ENCODE data around the gene RIT1. TPM values are rescaled to one million over a fixed set of nuclear protein-coding genes. Genes with fewer than 3 reads are reported as not detected.
A peak's percentile ranks its signal among the peaks of the same experiment; 100 is the strongest.

Gene RIT1
- total RNA-seq, 1 donor from 2014 or later = 69.2 TPM

GRCh38 chr1:155882766-155883165, 28.4 kb downstream of the RIT1 start:
- Mint-ChIP-seq H3K27ac (ENCODE audit: unreplicated experiment) (no peak overlapping the region), H3K9me3 (ENCODE audit: unreplicated experiment) (no peaks in the 10 kb centered on the region), H3K4me1 (ENCODE audit: unreplicated experiment) (no peaks in the 10 kb centered on the region), H3K27me3 (ENCODE audit: unreplicated experiment) (peaks cover 5% of the 10 kb centered on the region), H3K36me3 (ENCODE audit: low read depth, unreplicated experiment) (peaks cover 8% of the 10 kb centered on the region), H3K4me3 (ENCODE audit: unreplicated experiment) (no peak overlapping the region)
- no peak for DNase-seq (ENCODE audit: low spot score)
- TF ChIP-seq, protein P1, sequence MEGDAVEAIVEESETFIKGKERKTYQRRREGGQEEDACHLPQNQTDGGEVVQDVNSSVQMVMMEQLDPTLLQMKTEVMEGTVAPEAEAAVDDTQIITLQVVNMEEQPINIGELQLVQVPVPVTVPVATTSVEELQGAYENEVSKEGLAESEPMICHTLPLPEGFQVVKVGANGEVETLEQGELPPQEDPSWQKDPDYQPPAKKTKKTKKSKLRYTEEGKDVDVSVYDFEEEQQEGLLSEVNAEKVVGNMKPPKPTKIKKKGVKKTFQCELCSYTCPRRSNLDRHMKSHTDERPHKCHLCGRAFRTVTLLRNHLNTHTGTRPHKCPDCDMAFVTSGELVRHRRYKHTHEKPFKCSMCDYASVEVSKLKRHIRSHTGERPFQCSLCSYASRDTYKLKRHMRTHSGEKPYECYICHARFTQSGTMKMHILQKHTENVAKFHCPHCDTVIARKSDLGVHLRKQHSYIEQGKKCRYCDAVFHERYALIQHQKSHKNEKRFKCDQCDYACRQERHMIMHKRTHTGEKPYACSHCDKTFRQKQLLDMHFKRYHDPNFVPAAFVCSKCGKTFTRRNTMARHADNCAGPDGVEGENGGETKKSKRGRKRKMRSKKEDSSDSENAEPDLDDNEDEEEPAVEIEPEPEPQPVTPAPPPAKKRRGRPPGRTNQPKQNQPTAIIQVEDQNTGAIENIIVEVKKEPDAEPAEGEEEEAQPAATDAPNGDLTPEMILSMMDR (IDR thresholded peaks at IDR 0.05; ENCODE audit: unreplicated experiment) = no peak

GRCh38 chr1:155882235-155882634, 28.9 kb downstream of the RIT1 start:
- no peak overlapping the region for H3K4me3 Mint-ChIP-seq (ENCODE audit: unreplicated experiment)

DNA sequence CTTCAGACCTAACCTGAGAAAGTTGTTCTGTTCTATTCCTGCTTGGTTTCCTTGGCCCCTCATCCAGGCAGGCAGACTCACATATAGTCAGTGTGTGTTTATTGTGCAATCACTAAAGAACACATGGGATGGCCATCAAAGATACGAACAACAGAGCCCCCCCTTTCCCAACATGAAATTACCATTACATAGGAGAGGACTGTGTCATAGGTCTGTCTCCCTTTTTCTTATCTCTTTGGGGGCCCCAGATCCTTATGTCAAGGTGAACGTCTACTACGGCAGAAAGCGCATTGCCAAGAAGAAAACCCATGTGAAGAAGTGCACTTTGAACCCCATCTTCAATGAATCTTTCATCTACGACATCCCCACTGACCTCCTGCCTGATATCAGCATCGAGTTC, 30.2 kb downstream of the RIT1 start:
- no peaks in the 10 kb centered on the region for H3K4me1 Mint-ChIP-seq (ENCODE audit: unreplicated experiment)
- TF ChIP-seq, protein P1 (IDR thresholded peaks at IDR 0.05; ENCODE audit: unreplicated experiment) = no peak
- H3K27me3 Mint-ChIP-seq (ENCODE audit: unreplicated experiment) = peaks cover 5% of the 10 kb centered on the region
- no peak overlapping the region for H3K27ac Mint-ChIP-seq (ENCODE audit: unreplicated experiment)
- H3K4me3 Mint-ChIP-seq (ENCODE audit: unreplicated experiment) = no peak overlapping the region
- H3K9me3 Mint-ChIP-seq (ENCODE audit: unreplicated experiment) = no peaks in the 10 kb centered on the region
- DNase-seq (ENCODE audit: low spot score) = no peak
- H3K36me3 Mint-ChIP-seq (ENCODE audit: low read depth, unreplicated experiment) = peaks cover 8% of the 10 kb centered on the region

More at GRCh38 chr1:155882235-155882634, 28.9 kb downstream of the RIT1 start:
- no peak for DNase-seq (ENCODE audit: low spot score)
- H3K27me3 Mint-ChIP-seq (ENCODE audit: unreplicated experiment) = peaks cover 5% of the 10 kb centered on the region
- H3K9me3 Mint-ChIP-seq (ENCODE audit: unreplicated experiment) = no peaks in the 10 kb centered on the region
- H3K36me3 Mint-ChIP-seq (ENCODE audit: low read depth, unreplicated experiment) = peaks cover 8% of the 10 kb centered on the region
- no peaks in the 10 kb centered on the region for H3K4me1 Mint-ChIP-seq (ENCODE audit: unreplicated experiment)
- TF ChIP-seq, protein P1 (IDR thresholded peaks at IDR 0.05; ENCODE audit: unreplicated experiment) = no peak
- no peak overlapping the region for H3K27ac Mint-ChIP-seq (ENCODE audit: unreplicated experiment)

GRCh38 chr1:155880251-155880650, 30.9 kb downstream of the RIT1 start:
- DNase-seq (ENCODE audit: low spot score) = no peak
- Mint-ChIP-seq H3K9me3 (ENCODE audit: unreplicated experiment) (no peaks in the 10 kb centered on the region), H3K4me1 (ENCODE audit: unreplicated experiment) (no peaks in the 10 kb centered on the region), H3K4me3 (ENCODE audit: unreplicated experiment) (no peak overlapping the region), H3K27ac (ENCODE audit: unreplicated experiment) (no peak overlapping the region), H3K36me3 (ENCODE audit: low read depth, unreplicated experiment) (peaks cover 12% of the 10 kb centered on the region), H3K27me3 (ENCODE audit: unreplicated experiment) (peaks cover 5% of the 10 kb centered on the region)
- TF ChIP-seq, protein P1 (IDR thresholded peaks at IDR 0.05; ENCODE audit: unreplicated experiment) = no peak

GRCh38 chr1:155877945-155878344, 33.2 kb downstream of the RIT1 start:
- no peak overlapping the region for H3K27ac Mint-ChIP-seq (ENCODE audit: unreplicated experiment)
- H3K36me3 Mint-ChIP-seq (ENCODE audit: low read depth, unreplicated experiment) = peaks cover 12% of the 10 kb centered on the region
- peak overlapping the region; percentile 60 for H3K4me3 Mint-ChIP-seq (ENCODE audit: unreplicated experiment)
- TF ChIP-seq, protein P1 (IDR thresholded peaks at IDR 0.05; ENCODE audit: unreplicated experiment) = no peak
- H3K9me3 Mint-ChIP-seq (ENCODE audit: unreplicated experiment) = no peaks in the 10 kb centered on the region
- no peaks in the 10 kb centered on the region for H3K4me1 Mint-ChIP-seq (ENCODE audit: unreplicated experiment)
- no peak for DNase-seq (ENCODE audit: low spot score)
- H3K27me3 Mint-ChIP-seq (ENCODE audit: unreplicated experiment) = peaks cover 4% of the 10 kb centered on the region

Measured in endothelial cell (in vitro differentiated cells).